ENCODE data around the gene DYRK1A.

- TF ChIP-seq POLR2A (IDR thresholded peaks at IDR 0.05; ENCODE audit: low read length) (no peak), GATA1 (IDR thresholded peaks at IDR 0.05; ENCODE audit: low read depth, low read length) (no peak)
These were observed 35.2 kb upstream of the DYRK1A start for GRCh38 chr21:37331411-37331810.

All from erythroblast (primary cell).